ENCODE data around the gene ASB16. TPM values are rescaled to one million over a fixed set of nuclear protein-coding genes. Genes with fewer than 3 reads are reported as not detected.
"Not testable (repeated sequence)": the region's sequence is repeated elsewhere in the genome, so short reads cannot be mapped to it uniquely, and the experiment has no call there.

The ASB16 gene
- total RNA-seq, 1 donor from 2014 or later: 0.17 TPM

DNA sequence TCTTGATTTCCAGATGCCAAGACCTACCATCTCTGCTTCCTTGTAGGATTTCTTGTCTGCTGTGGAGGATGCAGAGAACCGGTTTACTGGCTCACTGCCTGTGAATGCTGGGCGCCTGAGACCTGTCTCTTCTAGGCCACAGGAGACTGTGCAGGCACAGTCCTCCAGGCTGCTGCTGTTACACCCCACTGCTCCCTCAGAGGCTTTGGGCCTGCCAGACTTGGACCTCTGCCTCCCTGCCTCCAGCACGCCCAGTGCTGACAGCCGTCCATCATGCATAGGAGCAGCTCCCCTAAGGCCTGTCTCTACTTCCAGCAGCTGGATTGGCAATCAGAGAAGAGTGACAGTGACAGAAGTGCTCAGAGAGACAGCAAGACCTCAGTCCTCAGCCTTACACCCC lies 22.7 kb upstream of the ASB16 start:
- no peak for DNase-seq

DNA sequence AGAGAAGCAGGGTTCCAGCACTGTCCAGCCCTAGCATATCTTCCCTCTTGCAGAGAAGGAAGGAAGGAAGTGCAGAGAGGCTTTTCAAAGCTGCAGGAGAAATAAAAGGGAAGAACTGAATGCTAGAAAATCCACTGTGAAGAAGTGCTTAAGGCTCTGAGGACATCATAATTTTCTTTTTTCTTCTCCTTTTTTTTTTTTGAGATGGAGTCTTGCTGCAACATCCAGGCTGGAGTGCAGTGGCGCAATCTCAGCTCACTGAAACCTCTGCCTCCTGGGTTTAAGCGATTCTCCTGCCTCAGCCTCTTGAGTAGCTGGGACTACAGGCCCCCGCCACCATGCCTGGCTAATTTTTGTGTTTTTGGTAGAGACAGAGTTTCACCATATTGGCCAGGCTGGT lies 21.4 kb upstream of the ASB16 start:
- DNase-seq: not testable (repeated sequence)

DNA sequence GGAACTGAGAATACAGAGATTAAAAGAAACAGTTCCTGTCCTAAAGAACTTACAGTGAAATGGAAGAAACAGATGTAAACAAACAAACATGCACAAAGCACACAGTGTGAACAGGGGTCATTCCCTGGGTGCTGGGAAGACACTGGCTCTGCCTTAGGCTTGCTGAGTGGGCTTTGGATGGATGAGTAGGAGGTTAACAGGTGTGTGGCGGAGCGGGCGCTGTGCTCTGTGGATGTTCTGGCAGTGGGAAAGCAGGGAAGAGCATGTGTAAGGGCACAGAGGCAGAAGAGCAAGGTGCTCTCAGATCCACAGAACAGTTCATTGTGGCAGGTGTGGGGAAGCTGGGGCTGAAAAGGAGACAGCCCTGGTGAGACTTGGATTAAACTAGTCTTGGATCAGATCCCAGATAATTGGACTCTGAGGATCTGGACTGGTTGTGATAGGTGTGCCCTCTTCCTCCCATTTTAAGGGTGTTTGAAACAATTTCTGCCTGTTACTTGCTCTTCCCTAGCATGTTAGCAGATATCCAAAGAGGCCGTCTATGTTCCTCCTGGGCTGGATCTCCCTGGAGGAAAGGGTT lies 20.7 kb upstream of the ASB16 start:
- DNase-seq: no peak

DNA sequence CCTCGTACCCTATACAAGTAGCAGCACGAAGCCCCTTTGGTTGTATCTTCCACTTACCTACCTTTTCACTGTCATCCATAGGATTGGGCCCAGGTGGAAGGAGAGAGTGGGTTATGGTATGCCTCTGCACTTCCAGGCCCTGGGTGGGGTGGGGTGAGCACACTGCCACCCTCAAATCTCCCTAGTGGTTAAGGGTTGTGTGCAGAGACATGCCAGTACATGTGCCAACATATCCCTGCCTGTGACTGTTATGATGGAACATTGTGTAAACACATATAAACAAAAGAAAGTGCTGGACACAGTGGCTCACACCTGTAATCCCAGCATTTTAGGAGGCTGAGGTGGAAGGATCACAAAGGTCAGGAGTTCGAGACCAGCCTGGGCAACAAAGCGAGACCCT lies 17.6 kb upstream of the ASB16 start:
- DNase-seq: no peak

DNA sequence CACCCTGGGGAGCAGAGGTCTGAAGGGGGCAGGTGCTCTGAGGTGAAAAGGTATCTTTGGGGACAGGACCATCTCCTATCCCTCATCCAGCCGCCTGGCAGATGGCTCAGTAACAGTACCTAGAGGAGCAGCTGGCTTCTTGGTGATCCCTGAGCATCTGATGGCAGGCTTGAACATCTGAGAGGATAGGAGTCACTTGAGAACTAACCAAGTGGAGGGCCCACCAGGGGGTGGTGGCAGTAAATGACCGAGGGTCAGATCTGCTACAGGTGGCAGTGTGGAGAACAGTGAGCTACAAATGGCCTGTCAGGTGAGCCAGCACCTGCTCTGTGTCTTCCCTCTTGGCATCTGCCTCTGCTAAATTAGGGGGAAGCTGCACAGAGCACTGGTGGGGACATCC lies 15.0 kb upstream of the ASB16 start:
- no peak for DNase-seq

DNA sequence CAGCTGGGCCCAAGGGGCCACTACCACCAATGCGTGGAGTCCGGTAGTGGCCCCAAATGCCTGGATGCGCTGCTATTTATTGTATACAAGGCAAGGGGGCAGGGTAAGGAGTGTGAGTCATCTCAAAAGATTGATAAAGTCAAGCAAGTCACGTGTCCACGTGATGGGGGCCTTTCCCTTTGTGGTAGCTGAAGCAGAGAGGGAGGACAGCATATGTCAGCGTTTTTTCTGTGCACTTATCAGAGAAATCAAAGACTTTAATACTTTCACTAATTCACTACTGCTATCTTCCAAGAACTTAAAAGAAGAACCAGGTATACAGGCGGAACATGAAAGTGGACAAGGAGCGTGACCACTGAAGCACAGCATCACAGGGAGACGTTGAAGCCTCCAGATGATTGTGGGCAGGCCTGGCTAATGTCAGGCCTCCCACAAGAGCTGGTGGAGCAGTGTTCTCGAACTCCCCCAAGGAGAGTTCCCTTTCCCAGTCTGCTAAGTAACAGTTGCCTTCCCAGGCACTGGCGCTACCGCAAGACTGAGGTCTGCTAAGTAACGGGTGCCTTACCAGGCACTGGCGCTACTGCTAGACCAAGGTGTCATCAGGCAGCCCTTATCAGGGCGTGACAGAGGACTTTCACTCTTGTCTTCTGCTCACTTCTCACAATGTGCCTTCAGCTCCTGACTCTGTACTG lies 10.8 kb upstream of the ASB16 start:
- DNase-seq: peak; percentile 16

DNA sequence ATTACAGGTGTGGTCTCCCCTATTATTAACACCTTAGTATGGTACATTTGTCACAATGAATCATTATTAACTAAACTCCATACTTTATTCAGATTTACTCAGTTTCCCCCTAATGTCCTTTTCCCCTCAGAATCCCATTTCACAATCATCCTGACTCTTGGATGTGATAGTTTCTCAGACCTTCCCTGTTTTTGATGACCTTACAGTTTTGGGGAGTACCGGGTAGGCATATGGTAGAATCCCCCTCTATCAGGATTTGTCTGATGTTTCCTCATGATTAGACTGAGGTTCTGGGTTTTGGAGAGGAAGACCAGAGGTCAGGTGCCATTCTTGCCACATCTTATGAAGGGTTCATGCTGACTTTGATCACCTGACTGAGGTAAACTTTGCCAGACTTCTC lies 6.0 kb upstream of the ASB16 start:
- DNase-seq: no peak

DNA sequence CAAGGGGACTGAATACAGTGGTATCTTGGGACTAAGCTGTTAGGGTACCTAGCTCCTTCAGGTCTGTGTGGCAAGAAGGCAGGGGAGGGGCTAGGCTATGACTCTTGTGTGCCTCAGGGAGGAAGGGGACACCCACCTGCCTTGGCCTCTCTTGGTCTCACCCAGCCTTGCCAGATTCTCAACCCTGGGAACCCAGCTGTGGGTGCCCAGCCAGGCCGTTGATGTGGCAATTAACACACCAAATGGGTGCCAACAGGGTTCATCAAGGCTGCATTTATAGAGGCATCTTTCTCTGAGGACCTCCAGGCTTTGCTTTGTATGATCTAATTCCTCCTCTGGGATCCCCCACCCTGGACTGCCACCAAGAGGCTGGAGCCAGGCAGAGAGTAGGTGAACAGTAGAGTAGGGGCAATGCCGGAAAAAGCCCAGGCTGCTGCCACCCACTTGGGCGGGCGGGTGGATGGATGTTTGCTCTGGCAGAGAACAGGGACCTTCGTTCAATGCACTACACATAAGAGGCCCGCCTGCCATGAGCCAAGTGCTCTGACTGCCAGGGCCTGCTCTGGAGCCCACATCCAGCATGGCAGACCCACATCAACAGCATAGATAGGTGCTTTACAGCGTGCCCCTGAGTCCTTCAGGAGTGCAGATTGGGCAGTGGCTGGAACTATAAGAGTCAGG lies 3.2 kb upstream of the ASB16 start:
- DNase-seq: no peak

DNA sequence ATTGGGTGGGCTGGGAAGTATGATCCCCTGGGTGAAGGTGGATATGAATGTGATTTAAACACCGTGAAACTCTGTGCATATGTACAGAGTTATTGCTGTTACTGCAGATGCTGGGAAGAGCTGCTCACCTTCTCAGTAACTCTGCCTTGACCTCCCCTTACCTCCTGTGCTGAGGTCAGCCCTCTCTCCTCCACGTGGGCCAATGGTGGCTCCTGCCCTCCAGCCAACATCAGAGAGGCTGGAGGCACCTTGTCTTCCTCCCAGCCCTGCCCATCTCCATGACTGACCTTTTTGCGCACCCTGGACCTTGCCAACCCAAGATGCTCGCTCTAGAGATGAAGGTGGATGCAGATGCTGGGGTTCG lies 387 bp upstream of the ASB16 start:
- DNase-seq: no peak

DNA sequence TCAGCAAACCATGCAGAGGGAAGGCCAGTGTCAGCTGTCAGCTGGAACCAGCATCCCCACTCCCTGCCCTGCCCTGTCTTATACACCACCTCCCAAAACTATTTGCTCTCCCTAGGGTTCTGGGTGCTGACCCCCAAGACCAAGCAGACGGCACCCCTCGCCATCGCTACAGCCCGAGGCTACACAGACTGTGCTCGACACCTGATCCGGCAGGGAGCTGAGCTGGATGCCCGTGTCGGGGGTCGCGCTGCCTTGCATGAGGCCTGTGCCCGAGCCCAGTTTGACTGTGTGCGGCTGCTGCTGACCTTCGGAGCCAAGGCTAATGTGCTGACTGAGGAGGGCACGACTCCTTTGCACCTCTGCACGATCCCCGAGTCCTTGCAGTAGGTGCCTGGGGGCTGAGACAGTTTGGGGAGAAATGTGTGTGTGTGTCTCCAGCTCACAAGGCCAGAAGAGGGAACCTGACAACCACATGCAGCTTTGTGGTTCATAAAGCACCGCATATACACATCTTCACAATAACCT lies 1.5 kb downstream of the ASB16 start:
- no peak for DNase-seq

DNA sequence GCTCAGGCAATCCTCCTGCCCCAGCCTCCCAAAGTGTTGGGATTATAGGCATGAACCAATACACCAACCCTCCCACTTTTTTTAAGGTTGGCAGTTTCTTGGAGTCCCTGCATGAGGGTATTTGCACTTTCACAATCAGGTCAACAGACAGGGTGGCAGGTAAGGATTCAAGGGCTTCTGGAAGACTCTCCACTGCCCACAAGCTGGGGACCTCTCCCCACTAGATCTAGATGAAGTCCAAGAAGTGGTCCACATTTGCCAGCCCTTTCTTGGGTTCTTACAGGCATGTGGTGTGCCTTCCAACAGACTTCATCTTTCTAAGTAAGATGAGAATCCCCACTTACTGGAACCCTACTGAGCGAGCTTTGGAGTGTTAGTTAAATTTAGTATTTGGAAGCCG lies 3.9 kb downstream of the ASB16 start:
- no peak for DNase-seq

DNA sequence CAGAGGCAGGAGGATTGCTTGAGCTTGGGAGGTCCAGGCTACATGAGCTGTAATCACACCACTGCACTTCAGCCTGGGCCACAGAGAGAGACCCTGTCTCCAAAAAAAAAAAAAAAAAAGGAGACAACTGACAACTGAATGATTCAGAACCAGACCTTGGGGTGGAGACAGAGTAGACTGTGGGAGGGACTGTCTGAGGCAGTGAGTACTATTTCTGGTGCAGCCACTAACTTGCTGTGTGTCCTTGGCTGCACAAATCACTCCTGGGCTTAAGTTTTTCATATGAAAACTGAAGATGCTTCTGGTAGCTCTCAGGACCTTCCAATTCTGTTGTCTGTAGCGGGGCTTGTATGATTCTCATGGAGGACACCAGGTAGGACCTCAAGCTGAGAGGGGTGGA lies 5.8 kb downstream of the ASB16 start:
- no peak for DNase-seq

DNA sequence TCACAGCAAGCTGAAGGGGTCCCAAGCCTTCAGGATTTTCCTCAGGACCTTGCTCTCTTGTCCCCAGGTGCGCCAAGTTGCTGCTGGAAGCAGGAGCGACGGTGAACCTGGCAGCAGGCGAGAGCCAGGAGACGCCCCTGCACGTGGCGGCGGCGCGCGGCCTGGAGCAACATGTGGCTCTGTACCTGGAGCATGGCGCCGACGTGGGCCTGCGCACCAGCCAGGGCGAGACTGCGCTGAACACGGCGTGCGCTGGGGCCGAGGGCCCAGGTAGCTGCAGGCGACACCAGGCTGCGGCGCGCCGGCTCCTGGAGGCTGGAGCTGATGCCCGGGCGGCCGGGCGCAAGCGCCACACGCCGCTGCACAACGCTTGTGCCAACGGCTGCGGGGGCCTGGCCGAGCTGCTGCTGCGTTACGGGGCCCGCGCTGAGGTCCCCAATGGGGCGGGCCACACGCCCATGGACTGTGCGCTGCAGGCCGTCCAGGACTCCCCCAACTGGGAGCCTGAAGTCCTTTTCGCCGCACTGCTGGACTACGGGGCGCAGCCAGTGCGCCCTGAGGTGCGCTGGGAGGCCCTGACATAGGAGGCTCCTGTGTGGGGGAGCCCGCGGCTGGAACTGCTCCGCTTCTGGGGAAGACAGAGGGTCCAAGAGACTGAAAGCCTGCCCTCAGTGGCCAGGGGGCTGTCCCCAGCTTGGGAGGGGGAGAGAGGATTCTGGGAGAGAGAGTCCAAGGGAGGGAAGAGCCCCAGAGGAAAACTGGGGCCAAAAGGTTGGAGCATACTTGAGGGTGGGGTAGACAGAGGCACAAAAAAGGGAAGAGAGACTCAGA lies 6.4 kb downstream of the ASB16 start:
- no peak for DNase-seq

DNA sequence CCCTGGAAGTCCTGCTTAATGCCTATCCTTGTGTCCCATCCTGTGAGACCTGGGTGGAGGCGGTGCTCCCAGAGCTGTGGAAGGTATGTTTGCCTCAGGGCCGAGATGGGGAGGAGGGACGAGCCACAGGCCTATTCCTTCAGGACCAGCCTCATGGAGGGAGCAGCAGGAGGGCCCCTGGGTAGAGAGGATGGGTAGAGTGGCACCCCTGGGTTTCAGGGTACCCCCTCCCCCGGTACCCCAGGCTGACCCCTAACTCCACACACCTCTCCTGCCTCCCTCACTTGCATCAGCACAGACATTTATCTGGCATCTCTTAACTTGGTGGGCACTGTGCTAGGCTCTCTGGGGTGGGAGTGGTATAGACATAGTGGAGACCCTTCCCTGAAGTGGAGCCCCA lies 7.1 kb downstream of the ASB16 start:
- DNase-seq: no peak

DNA sequence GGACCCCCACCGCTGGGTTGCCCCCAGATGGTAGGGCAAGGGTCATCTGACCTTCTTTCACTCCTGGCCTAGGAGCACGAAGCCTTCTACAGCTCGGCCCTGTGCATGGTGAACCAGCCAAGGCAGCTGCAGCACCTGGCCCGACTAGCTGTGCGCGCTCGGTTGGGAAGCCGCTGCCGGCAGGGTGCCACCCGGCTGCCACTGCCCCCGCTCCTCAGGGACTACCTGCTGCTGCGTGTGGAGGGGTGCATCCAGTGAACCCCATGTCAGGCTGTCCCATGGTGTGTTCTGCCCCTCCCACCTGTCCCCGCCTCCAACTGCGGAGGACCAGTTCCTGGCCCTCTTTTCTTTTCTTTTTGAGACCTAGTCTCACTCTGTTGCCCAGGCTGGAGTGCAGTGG lies 7.6 kb downstream of the ASB16 start:
- DNase-seq: no peak

DNA sequence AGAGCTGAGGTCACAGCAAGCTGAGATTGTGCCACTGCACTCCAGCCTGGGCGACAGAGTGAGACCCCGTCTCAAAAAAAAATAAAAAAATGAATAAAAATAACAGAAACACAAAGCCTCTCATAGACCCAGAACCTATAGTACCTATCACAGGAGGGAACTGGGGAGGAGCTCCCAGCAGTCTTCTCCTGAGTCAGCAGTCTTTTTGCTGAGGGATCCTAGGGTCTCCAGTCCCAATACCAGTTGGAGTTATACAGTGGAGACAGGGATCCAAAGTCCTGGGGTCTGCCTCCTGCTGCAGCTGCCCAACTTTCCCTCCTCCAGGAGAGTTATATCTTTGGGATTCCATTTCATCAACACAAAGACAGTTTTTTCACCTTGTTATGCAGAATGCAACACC lies 12.5 kb downstream of the ASB16 start:
- DNase-seq: no peak

DNA sequence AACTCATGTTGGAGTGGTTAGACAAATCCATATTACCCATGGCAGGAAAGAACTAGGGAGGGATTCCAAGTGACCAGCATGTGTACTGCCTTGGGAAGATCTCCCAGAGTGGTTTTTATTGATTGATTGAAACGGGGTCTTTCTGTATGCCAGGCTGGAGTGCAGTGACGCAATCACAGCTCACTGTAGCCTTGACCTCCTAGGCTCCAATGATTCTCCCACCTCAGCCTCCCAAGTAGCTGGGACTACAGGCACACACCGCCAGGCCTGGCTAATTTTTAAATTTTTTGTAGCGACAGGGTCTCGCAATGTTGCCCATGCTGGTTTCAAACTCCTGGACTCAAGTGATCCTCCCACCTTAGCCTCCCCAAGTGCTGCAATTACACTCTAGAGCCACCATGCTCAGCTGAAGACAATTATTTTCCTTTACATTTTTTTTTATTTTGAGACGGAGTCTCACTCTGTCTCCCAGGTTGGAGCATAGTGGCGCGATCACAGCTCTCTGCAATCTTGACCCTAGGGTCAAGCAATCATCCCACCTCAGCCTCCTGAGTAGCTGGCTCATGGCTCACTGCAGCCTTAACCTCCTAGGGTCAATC lies 13.8 kb downstream of the ASB16 start:
- DNase-seq: no peak

DNA sequence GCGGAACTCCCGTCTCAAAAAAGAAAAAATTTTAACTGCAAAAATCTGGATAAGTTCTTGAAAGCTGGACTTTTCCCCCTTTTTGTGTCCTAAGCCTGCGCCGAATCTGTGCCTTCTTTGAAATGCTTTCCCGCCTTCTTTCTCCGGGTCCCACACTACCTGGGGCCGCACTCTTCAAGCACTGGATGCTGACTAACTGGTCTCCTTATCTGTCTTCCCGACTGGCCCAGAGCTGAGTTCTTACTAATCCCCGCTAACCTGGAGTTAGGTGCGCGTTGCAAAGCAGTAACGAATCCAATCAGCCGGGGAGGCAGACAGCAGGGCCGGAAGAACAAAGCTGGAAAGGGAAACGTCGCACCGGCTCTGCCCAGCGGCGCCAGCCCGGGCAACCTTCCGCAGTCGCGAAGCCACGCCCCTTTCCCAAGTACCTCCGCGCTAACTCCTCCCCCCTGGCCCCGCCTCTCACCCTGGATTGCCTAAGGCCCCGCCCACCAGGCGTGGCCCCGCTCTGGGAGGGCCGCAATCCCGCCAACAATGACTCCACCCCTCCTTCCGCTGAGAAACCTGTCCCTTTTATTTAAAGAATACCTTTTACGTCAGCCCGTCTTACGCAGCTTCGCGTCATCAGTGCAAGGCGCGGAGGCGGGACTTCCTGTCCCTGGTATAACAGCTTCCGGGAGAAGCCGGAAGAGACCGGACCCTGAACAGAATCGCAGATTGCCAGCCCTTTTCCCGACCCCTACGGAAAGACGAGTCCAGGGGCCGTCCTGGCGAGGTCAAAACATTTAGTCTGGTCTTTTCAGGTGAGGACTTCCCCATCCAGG lies 16.0 kb downstream of the ASB16 start, which contains the start of gene TMUB2:
Gene TMUB2 (plus strand): TSS at position 666 of the 824 bp plus-strand sequence. CDS start 737 bp downstream, outside the sequence.
- peak; percentile 100 for DNase-seq

DNA sequence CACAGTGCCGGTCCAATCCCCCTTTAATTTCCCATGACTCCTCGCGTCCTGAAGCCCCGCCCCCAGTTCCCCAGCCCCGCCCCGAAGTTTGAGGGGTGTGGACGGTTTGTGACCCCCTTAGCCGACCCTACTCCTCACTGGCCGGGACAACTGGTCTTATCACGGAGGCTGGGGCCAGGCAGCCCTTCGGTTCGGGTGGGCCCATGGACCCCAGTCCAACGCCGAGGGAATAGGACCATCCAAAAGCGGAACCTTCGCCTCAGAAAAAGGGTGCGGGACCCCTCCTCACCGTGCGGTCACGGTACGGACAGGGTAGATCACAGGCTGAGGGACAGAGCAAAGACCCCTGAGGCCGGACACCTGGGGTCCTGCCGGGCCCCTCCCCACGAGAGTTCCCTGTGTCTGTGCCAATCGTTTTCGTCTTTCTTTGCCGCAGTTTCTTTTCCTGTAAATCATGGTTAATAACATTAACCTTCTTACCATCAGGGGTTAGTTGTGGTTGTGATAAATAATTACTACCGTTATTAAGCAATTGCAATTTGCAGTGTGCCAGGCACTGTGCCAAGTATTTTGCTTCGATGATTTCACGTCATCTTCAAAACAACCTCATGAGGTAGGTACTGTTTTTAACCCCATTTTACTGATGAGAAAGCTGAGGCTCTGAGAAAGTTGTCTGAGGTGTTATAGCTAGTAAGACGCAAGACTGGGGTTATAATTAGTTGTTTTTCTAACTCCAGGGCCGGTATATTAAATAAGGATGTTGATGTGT lies 16.8 kb downstream of the ASB16 start:
- DNase-seq: peak; percentile 48

DNA sequence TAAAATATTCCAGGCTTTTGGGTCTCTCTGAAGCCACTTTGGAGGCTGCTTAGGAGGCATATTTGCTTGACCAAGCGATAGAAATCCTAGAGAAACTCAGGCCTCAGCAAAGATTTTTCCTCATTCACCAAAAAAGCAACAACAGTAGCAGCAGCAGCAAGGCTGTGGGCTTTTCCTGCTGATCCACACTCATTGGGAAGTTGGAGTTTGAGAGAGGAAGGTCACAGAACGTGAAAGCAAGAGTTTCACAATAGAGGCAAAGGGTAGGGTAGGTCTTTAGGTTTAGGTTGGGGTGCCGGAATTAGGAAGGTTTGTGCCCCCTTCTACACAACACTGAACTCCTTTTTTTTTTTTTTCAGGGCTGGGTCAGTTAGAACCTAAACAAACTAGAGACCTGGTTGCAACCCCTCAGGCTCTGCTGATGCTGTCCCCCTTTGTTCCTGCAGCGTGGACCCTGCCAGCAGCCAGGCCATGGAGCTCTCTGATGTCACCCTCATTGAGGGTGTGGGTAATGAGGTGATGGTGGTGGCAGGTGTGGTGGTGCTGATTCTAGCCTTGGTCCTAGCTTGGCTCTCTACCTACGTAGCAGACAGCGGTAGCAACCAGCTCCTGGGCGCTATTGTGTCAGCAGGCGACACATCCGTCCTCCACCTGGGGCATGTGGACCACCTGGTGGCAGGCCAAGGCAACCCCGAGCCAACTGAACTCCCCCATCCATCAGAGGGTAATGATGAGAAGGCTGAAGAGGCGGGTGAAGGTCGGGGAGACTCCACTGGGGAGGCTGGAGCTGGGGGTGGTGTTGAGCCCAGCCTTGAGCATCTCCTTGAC lies 18.3 kb downstream of the ASB16 start:
- no peak for DNase-seq

All from dermis blood vessel endothelial cell (primary cell).